ENCODE data around the gene MAGEB6. TPM values are rescaled to one million over a fixed set of nuclear protein-coding genes. Genes with fewer than 3 reads are reported as not detected.

The MAGEB6 gene
- total and polyA plus RNA-seq, 2 donors (not counting 3 experiments of a cell fraction or from before 2014, with no cell fraction given) = not detected

- no peak for FAIRE-seq
- Histone ChIP-seq H3K4me1 (ENCODE audit: control insufficient read depth, extremely low read depth, insufficient read depth, low read length) (no peaks in the 10 kb centered on the region), H4K20me1 (replicated peaks; ENCODE audit: control insufficient read depth, extremely low read depth, insufficient read depth, low read length) (no peaks in the 10 kb centered on the region), H3K79me2 (ENCODE audit: control insufficient read depth, insufficient read depth, low read length) (no peaks in the 10 kb centered on the region), H3K27ac (ENCODE audit: insufficient read depth, low read depth, low read length) (no peak overlapping the region), H2AFZ (ENCODE audit: low read depth, low read length) (no peak overlapping the region), H3K9ac (replicated peaks; ENCODE audit: extremely low read depth, insufficient read depth, low read length) (no peak overlapping the region), H3K27me3 (ENCODE audit: control insufficient read depth in 2 of 2, insufficient read depth in 2 of 2, low read length in 2 of 2) (no peaks in the 10 kb centered on the region), H3K36me3 (ENCODE audit: control insufficient read depth in 2 of 2, extremely low read depth in 1 of 2, insufficient read depth in 2 of 2, low read length in 2 of 2) (no peaks in the 10 kb centered on the region), H3K9me3 (replicated peaks; ENCODE audit: control insufficient read depth, insufficient read depth, low read length) (no peaks in the 10 kb centered on the region), H3K9me1 (replicated peaks; ENCODE audit: control insufficient read depth, extremely low read depth, insufficient read depth, low read length) (no peaks in the 10 kb centered on the region), H3K4me2 (ENCODE audit: insufficient read depth, low read length) (no peak overlapping the region), H3K4me3 (replicated peaks in 1 of 3; ENCODE audit: insufficient read depth in 1 of 3, low read depth in 1 of 3, low read length in 3 of 3) (no peak overlapping the region)
- no TSS peak for BruUV-seq (replicated peaks)
- POLR2A ChIA-PET = no interaction called here
- no peak for DNase-seq (ENCODE audit: low read depth, low spot score)
- dilution Hi-C loops (cut with MboI; ENCODE audit: extremely low pct_ligation_motif_present, low sequenced_read_pairs) = no loop called here
- intact Hi-C loops (cut with micrococcal nuclease) = no loop called here
- TF ChIP-seq MYC (IDR thresholded peaks at IDR 0.05; ENCODE audit: low read depth, low read length) = no peak
- TF ChIP-seq, protein P1, sequence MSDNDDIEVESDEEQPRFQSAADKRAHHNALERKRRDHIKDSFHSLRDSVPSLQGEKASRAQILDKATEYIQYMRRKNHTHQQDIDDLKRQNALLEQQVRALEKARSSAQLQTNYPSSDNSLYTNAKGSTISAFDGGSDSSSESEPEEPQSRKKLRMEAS (IDR thresholded peaks at IDR 0.05; ENCODE audit: insufficient read depth, insufficient read length) = no peak
- CTCF ChIA-PET = no interaction called here
These were observed 41.9 kb downstream of the MAGEB6 start for GRCh38 chrX:26234177-26234576.

Other genes starting within 250 kb of the MAGEB6 start
- gene MAGEB18, start 54.1 kb upstream of the MAGEB6 start, total RNA-seq = not detected in 2 replicates
- gene MAGEB18, start 54.1 kb upstream of the MAGEB6 start, polyA plus RNA-seq = not detected in 2 replicates
- not detected in 2 replicates for gene MAGEB6B, start 31.8 kb upstream of the MAGEB6 start, total RNA-seq
- not detected in 2 replicates for gene MAGEB6B, start 31.8 kb upstream of the MAGEB6 start, polyA plus RNA-seq
- gene MAGEB5, start 23.7 kb downstream of the MAGEB6 start, total RNA-seq = not detected in 2 replicates
- gene MAGEB5, start 23.7 kb downstream of the MAGEB6 start, polyA plus RNA-seq = not detected in 2 replicates

All from endothelial cell of umbilical vein (primary cell).